Measurements from ENCODE around the gene TPD52L1.

The TPD52L1 gene

DNA sequence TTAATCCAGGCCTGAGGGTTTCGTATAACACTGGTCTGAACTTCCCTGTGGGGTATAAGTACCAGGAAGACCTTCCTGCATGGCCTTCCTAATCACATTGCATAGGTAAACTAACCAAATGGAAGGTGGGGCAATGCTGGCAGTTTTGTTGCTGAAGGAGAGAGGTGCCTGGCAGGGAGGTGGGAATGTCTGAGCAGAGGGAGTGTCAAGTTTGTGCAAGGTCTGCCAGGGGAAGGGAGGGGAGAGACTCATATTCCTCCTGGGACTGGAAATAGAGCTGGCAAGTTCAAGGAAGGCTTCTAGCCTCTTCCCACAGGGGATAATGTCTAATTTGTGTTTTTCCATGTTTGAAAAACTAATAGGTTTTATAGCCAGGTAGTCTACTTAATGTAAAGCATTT lies 77.6 kb downstream of the TPD52L1 start:
- Histone ChIP-seq H3K9me3 (ENCODE audit: control insufficient read depth in 2 of 2, low read length in 2 of 2) (no peaks in the 10 kb centered on the region), H3K27ac (ENCODE audit: low read depth in 2 of 2, low read length in 2 of 2) (no peak overlapping the region), H3K4me1 (ENCODE audit: control insufficient read depth in 2 of 2, insufficient read depth in 2 of 2, low read length in 2 of 2) (peaks cover 0 to 5% of the 10 kb centered on the region in 2 donors), H3K9ac (ENCODE audit: low read depth in 1 of 2, low read length in 2 of 2) (no peak overlapping the region), H3K27me3 (ENCODE audit: control insufficient read depth in 2 of 2, insufficient read depth in 2 of 2, low read length in 2 of 2) (no peaks in the 10 kb centered on the region), H3K36me3 (ENCODE audit: control insufficient read depth in 2 of 2, insufficient read depth in 2 of 2, low read length in 2 of 2) (no peaks in the 10 kb centered on the region), H3K4me3 (ENCODE audit: low read length in 2 of 2) (no peak overlapping the region)

DNA sequence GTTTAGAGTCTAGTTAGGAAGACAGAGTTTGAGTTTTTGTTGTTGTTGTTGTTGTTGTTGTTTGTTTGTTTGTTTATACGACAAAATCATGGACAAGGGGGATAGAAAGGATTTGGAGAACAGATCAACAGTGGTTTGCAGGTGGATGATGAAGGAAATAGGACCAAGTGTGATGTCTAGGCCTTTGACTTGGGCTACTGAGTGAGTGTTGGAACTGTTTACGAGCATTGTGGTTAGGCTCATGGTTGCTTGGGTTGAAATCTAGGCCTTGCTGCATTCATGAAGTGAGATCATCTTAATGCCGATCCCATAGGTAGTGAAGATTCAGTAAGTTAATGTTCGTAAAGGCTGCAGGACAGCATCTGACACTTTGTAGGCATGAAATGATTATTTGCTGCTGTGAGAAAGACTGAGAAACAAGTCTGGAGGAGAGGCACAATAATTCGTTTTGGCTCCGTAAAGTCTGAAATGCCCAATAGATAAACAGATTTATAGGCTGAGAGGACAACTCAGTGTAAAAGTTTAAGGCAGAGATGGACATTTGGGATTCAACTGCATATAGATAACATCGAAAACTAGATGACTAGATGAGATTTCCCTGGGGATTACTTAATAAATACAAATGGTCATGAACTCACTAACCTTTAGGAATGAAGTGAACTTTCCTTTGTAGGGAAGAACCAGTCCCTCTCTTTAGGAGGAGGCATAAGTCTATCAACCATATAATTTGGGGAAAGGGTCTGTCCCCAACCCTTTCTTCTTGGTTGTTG lies 78.2 kb downstream of the TPD52L1 start:
- no peak overlapping the region for H3K27ac ChIP-seq (ENCODE audit: low read depth in 2 of 2, low read length in 2 of 2)
- no peaks in the 10 kb centered on the region for H3K27me3 ChIP-seq (ENCODE audit: control insufficient read depth in 2 of 2, insufficient read depth in 2 of 2, low read length in 2 of 2)
- H3K4me1 ChIP-seq (ENCODE audit: control insufficient read depth in 2 of 2, insufficient read depth in 2 of 2, low read length in 2 of 2), result peaks cover 0 to 5% of the 10 kb centered on the region in 2 donors
- no peak overlapping the region for H3K4me3 ChIP-seq (ENCODE audit: low read length in 2 of 2)
- H3K36me3 ChIP-seq (ENCODE audit: control insufficient read depth in 2 of 2, insufficient read depth in 2 of 2, low read length in 2 of 2), result no peaks in the 10 kb centered on the region
- H3K9me3 ChIP-seq (ENCODE audit: control insufficient read depth in 2 of 2, low read length in 2 of 2), result no peaks in the 10 kb centered on the region
- no peak overlapping the region for H3K9ac ChIP-seq (ENCODE audit: low read depth in 1 of 2, low read length in 2 of 2)

DNA sequence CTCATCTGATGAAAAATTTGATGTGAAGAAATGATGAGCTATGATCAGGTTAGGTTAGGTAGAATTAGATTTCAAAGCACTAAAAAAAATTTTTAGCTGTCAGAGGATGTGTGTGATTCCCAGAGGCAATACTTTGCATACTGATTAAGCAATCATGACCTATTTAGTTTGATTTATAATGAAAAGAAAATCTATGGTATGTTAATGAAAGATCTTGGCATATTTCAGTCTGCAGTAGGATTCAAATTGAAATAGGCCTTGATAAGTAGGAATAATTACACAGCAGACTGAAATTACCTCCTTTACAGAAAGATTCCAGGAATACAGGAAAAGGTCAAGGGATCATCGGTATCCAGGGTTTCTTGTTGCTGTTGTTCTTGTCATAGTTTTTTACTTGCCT lies 78.9 kb downstream of the TPD52L1 start:
- Histone ChIP-seq H3K9ac (ENCODE audit: low read depth in 1 of 2, low read length in 2 of 2) (no peak overlapping the region), H3K27ac (ENCODE audit: low read depth in 2 of 2, low read length in 2 of 2) (no peak overlapping the region), H3K27me3 (ENCODE audit: control insufficient read depth in 2 of 2, insufficient read depth in 2 of 2, low read length in 2 of 2) (no peaks in the 10 kb centered on the region), H3K4me1 (ENCODE audit: control insufficient read depth in 2 of 2, insufficient read depth in 2 of 2, low read length in 2 of 2) (peaks cover 0 to 5% of the 10 kb centered on the region in 2 donors), H3K4me3 (ENCODE audit: low read length in 2 of 2) (no peak overlapping the region), H3K9me3 (ENCODE audit: control insufficient read depth in 2 of 2, low read length in 2 of 2) (no peaks in the 10 kb centered on the region), H3K36me3 (ENCODE audit: control insufficient read depth in 2 of 2, insufficient read depth in 2 of 2, low read length in 2 of 2) (no peaks in the 10 kb centered on the region)

DNA sequence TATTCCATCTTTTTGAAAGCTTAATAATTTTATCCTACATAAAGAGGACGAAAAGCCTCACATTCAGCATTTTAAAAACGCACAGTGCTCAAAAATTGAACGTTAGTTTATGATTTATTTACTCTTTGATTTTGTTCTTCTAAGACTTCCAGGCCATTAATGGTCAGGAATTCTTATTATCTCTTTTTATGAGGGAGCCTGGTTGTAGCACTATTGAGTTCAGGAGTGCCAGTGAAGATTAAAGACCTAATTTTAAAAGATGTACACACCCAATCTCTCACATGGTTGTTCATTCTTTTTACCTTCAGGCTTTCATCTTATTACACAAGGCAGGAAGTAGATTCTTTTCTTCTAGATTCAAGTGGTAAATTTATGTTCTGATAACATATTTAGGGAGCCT lies 79.6 kb downstream of the TPD52L1 start:
- peaks cover 0 to 5% of the 10 kb centered on the region in 2 donors for H3K4me1 ChIP-seq (ENCODE audit: control insufficient read depth in 2 of 2, insufficient read depth in 2 of 2, low read length in 2 of 2)
- no peaks in the 10 kb centered on the region for H3K27me3 ChIP-seq (ENCODE audit: control insufficient read depth in 2 of 2, insufficient read depth in 2 of 2, low read length in 2 of 2)
- H3K36me3 ChIP-seq (ENCODE audit: control insufficient read depth in 2 of 2, insufficient read depth in 2 of 2, low read length in 2 of 2), result no peaks in the 10 kb centered on the region
- no peak overlapping the region for H3K9ac ChIP-seq (ENCODE audit: low read depth in 1 of 2, low read length in 2 of 2)
- no peak overlapping the region for H3K27ac ChIP-seq (ENCODE audit: low read depth in 2 of 2, low read length in 2 of 2)
- no peak overlapping the region for H3K4me3 ChIP-seq (ENCODE audit: low read length in 2 of 2)
- no peaks in the 10 kb centered on the region for H3K9me3 ChIP-seq (ENCODE audit: control insufficient read depth in 2 of 2, low read length in 2 of 2)

DNA sequence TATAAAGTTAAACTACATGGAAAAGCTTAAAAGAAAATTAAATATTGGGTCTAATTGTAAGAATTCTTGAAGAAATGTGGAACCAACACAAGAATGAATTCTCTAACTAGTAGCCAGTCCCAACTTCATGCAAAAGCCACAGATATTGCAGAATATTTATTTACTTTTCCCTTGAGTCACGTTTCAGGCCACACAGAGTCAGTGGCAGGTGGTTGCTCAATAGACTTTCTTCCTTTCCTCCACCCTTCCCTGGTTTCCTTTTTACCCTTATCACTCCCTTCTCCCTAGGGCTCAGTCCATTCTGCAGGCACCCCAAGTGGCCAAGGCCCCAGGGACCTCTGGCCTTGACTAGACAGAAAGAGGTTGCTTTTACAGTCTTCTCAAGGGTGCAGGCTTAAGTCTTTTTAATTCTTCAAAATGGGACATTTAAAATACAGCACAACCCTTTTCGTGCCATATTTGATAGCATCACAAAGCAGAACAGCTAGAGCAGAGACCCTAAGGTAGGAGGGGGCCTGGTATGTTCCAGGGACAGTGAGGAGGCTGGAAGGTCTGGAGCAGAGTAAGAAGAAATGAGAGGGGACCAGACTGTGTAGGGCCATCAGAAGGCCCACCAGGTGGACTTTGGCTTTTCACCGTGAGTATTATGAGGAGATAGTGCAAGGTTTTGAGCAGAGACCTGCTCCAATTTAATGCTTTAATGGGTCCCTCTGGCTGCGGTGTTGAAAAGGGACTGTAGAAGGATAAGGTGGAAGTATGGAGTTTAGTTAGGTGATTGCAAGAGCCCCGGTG lies 83.2 kb downstream of the TPD52L1 start:
- Histone ChIP-seq H3K27me3 (ENCODE audit: control insufficient read depth in 2 of 2, insufficient read depth in 2 of 2, low read length in 2 of 2) (no peaks in the 10 kb centered on the region), H3K4me3 (ENCODE audit: low read length in 2 of 2) (no peak overlapping the region), H3K9me3 (ENCODE audit: control insufficient read depth in 2 of 2, low read length in 2 of 2) (no peaks in the 10 kb centered on the region), H3K36me3 (ENCODE audit: control insufficient read depth in 2 of 2, insufficient read depth in 2 of 2, low read length in 2 of 2) (no peaks in the 10 kb centered on the region), H3K27ac (ENCODE audit: low read depth in 2 of 2, low read length in 2 of 2) (no peak overlapping the region), H3K9ac (ENCODE audit: low read depth in 1 of 2, low read length in 2 of 2) (no peak overlapping the region), H3K4me1 (ENCODE audit: control insufficient read depth in 2 of 2, insufficient read depth in 2 of 2, low read length in 2 of 2) (peaks cover 0 to 2% of the 10 kb centered on the region in 2 donors)

DNA sequence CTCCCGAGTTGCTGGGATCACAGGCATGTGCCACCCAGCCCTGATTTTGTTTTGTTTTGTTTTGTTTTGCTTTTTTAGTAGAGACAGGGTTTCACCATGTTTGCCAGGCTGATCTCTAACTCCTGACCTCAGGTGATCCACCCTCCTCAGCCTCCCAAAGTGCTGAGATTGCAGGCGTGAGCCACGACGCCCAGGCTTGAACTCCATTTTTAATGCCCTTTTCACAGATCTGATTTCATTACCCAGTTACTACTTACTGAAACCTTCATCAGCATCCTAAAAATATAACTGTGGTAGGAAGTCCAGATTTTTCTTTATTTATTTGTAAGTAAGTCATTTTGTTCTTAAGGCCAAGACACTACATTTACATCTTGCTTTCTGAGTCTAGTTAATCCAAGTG lies 84.2 kb downstream of the TPD52L1 start:
- Histone ChIP-seq H3K4me1 (ENCODE audit: control insufficient read depth in 2 of 2, insufficient read depth in 2 of 2, low read length in 2 of 2) (no peaks in the 10 kb centered on the region), H3K27me3 (ENCODE audit: control insufficient read depth in 2 of 2, insufficient read depth in 2 of 2, low read length in 2 of 2) (no peaks in the 10 kb centered on the region), H3K9me3 (ENCODE audit: control insufficient read depth in 2 of 2, low read length in 2 of 2) (no peaks in the 10 kb centered on the region), H3K36me3 (ENCODE audit: control insufficient read depth in 2 of 2, insufficient read depth in 2 of 2, low read length in 2 of 2) (no peaks in the 10 kb centered on the region), H3K9ac (ENCODE audit: low read depth in 1 of 2, low read length in 2 of 2) (no peak overlapping the region), H3K4me3 (ENCODE audit: low read length in 2 of 2) (no peak overlapping the region), H3K27ac (ENCODE audit: low read depth in 2 of 2, low read length in 2 of 2) (no peak overlapping the region)

DNA sequence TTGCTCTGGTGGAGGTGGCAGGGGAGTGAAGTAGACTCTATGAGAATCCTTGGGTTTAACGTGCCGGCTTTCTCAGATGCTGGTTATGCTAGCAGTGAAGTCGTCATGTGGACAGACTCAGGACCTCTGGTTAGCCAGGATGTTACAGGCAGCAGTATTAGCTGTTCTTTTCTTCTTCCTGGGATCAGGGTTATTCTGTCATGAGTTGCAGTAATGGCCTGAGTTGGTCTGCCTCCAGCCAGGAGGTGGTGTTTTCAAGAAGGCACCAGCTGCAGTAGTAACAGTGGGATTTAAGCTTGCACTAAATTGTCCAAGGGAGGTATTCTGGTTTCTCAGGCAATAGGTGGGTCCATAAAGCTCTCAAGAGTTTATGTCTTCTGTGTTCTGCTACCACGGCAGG lies 91.5 kb downstream of the TPD52L1 start:
- Histone ChIP-seq H3K36me3 (ENCODE audit: control insufficient read depth in 2 of 2, insufficient read depth in 2 of 2, low read length in 2 of 2) (no peaks in the 10 kb centered on the region), H3K9ac (ENCODE audit: low read depth in 1 of 2, low read length in 2 of 2) (no peak overlapping the region), H3K27me3 (ENCODE audit: control insufficient read depth in 2 of 2, insufficient read depth in 2 of 2, low read length in 2 of 2) (no peaks in the 10 kb centered on the region), H3K4me3 (ENCODE audit: low read length in 2 of 2) (no peak overlapping the region), H3K4me1 (ENCODE audit: control insufficient read depth in 2 of 2, insufficient read depth in 2 of 2, low read length in 2 of 2) (peaks cover 2 to 8% of the 10 kb centered on the region in 2 donors), H3K9me3 (ENCODE audit: control insufficient read depth in 2 of 2, low read length in 2 of 2) (no peaks in the 10 kb centered on the region), H3K27ac (ENCODE audit: low read depth in 2 of 2, low read length in 2 of 2) (no peak overlapping the region)

DNA sequence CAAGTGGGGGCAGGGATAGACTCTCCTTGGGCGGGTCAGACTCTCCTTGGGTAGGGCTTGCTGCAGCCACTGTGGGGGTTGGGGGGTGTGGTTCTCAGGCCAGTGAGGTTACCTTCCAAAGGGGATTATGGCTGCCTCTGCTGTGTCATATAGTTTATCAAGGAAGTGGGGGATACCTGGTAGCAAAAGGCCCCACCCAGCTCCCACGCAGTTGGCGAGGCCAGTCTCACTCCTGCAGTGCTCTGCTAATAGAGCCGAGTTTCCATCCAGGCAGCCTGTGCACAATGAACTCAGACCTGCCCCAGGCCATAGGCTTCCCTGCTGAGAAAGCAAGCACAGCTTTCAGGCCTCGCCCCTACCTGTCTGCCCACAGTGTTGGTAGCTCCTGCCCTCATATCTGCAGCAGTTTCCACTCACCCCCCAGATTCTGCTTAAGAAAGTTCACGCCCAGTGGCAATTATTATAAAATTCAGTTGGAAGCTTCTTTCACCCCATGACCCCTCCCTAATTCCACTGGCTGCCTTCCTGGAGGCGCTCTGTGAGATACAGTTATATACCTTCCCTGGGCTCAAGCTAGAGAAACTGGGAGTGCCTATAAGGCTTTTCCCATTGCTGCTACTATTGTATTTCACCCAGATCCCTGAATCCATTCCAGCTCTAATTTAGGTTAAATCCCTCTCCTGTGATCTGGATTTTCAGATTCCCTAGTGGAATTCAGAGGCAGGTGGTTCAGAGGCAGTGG lies 92.1 kb downstream of the TPD52L1 start:
- Histone ChIP-seq H3K27me3 (ENCODE audit: control insufficient read depth in 2 of 2, insufficient read depth in 2 of 2, low read length in 2 of 2) (no peaks in the 10 kb centered on the region), H3K9me3 (ENCODE audit: control insufficient read depth in 2 of 2, low read length in 2 of 2) (no peaks in the 10 kb centered on the region), H3K36me3 (ENCODE audit: control insufficient read depth in 2 of 2, insufficient read depth in 2 of 2, low read length in 2 of 2) (no peaks in the 10 kb centered on the region), H3K27ac (ENCODE audit: low read depth in 2 of 2, low read length in 2 of 2) (no peak overlapping the region), H3K9ac (ENCODE audit: low read depth in 1 of 2, low read length in 2 of 2) (no peak overlapping the region), H3K4me3 (ENCODE audit: low read length in 2 of 2) (no peak overlapping the region), H3K4me1 (ENCODE audit: control insufficient read depth in 2 of 2, insufficient read depth in 2 of 2, low read length in 2 of 2) (peaks cover 2 to 8% of the 10 kb centered on the region in 2 donors)

DNA sequence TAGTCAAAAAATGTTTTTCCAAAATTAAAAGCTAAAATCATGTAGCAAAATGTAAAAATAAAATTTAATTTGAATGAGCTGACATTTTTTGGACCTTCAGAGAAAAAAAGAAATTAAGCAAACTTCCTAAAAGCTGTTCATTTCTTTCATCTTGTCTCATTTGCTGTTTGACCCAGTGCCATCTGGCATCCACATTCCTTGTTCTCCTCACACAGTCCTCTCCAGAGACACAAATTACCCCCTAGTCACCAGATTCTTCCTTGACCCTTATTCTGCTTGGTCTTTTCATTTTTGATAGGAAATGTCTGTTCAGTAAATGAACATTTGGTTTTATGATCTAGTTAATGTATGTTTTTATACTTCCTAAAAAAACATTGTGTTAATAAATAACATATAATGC lies 93.0 kb downstream of the TPD52L1 start:
- H3K36me3 ChIP-seq (ENCODE audit: control insufficient read depth in 2 of 2, insufficient read depth in 2 of 2, low read length in 2 of 2), result no peaks in the 10 kb centered on the region
- no peak overlapping the region for H3K9ac ChIP-seq (ENCODE audit: low read depth in 1 of 2, low read length in 2 of 2)
- H3K27ac ChIP-seq (ENCODE audit: low read depth in 2 of 2, low read length in 2 of 2), result no peak overlapping the region
- H3K27me3 ChIP-seq (ENCODE audit: control insufficient read depth in 2 of 2, insufficient read depth in 2 of 2, low read length in 2 of 2), result no peaks in the 10 kb centered on the region
- H3K9me3 ChIP-seq (ENCODE audit: control insufficient read depth in 2 of 2, low read length in 2 of 2), result no peaks in the 10 kb centered on the region
- H3K4me3 ChIP-seq (ENCODE audit: low read length in 2 of 2), result no peak overlapping the region
- H3K4me1 ChIP-seq (ENCODE audit: control insufficient read depth in 2 of 2, insufficient read depth in 2 of 2, low read length in 2 of 2), result peaks cover 2 to 8% of the 10 kb centered on the region in 2 donors

DNA sequence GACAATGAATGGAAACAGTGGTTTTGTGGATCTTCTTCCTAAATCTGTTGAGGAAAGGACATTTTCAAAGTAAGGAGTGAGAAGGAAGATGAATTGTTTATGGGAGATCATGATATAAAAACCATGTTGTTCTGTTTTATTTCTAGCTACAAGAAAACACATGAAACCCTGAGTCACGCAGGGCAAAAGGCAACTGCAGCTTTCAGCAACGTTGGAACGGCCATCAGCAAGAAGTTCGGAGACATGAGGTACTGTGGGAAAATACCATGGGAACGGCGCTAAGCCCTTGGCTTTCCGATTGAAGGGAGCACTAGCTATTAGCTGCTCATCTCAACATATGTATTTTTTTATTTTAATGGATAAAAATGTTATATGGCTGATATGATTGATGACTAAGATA lies 94.6 kb downstream of the TPD52L1 start:
- H3K36me3 ChIP-seq (ENCODE audit: control insufficient read depth in 2 of 2, insufficient read depth in 2 of 2, low read length in 2 of 2), result no peaks in the 10 kb centered on the region
- no peak overlapping the region for H3K27ac ChIP-seq (ENCODE audit: low read depth in 2 of 2, low read length in 2 of 2)
- H3K9ac ChIP-seq (ENCODE audit: low read depth in 1 of 2, low read length in 2 of 2), result no peak overlapping the region
- H3K4me1 ChIP-seq (ENCODE audit: control insufficient read depth in 2 of 2, insufficient read depth in 2 of 2, low read length in 2 of 2), result peaks cover 2 to 8% of the 10 kb centered on the region in 2 donors
- no peak overlapping the region for H3K4me3 ChIP-seq (ENCODE audit: low read length in 2 of 2)
- no peaks in the 10 kb centered on the region for H3K9me3 ChIP-seq (ENCODE audit: control insufficient read depth in 2 of 2, low read length in 2 of 2)
- no peaks in the 10 kb centered on the region for H3K27me3 ChIP-seq (ENCODE audit: control insufficient read depth in 2 of 2, insufficient read depth in 2 of 2, low read length in 2 of 2)
